HG03342 (cell line): ENCODE data around the gene SACS.
A peak's percentile ranks its signal among the peaks of the same experiment; 100 is the strongest.

Experiments used
- ATAC-seq: cut with Tn5 transposase; IDR thresholded peaks from one replicate; pipeline ENCODE4 v1.9.1; 2021; ENCODE audit warnings: mild to moderate bottlenecking, moderate library complexity; ENCODE audit not compliant: unreplicated experiment

Gene SACS

DNA sequence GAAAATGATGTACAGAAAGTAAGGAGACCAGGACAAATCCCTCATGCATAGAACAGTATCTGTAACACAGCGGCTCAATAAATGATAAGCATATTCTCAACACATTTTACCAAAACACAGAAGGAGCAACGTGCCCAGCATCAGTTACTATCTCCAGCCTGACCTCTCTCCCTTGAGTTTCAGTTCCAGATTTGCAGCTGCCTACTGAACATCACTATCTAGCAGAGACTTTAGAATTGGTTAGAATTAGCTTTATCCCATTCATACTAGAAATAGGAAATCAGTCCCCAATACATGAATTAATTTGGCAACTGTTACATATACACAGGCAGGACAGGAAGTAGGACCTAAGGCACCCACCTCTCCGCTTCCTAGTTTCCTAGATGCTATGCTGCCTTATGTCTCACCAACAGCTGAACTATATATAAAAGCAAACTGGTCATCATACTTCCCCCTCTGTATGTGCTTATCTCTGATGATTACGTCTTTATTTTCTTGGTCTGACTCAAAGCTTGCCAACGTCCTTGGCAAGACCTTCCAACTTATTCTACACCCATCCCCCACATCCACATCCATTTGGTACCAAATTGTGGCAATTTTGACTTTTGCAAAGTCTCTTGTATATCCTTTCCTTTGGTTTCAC is 61.1 kb downstream of the SACS start:
- ATAC-seq: no peak

DNA sequence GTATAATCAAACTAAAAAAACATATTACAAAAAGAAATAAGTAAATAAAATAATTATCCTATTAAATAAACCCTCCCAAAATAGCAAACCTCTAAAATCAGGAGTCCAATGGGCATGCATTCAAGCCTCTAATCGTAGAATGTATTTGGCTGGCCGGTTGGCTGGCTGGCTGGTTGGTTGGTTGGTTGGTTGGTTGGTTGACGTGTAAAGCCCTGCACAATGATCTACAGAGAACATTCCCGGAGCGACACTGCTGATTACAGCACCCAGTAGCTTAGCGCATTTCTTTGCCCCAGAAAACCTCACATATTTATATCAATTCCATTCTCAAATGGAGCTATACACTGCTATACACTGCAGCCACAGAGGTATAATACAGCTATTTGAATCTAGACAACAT is 65.6 kb downstream of the SACS start:
- no peak for ATAC-seq

DNA sequence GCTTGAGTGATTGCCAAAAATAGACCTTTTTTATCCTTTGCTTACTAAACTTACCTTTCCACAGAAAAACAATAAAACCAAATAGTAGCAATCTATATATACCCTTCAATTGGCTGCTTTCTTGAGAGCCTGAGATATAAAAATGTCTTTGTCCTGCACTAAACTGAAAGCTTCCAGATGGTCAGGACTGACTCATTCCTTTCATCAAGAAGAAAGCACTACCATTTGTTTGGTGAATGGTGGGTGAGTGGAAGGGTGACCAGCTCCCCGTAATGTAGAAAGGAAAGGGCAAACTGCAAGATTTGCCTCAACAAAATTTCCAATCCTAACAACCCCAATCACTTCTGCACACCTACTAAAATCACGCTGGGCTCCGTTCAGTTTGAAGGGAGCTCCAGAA is 67.8 kb downstream of the SACS start:
- ATAC-seq: no peak

DNA sequence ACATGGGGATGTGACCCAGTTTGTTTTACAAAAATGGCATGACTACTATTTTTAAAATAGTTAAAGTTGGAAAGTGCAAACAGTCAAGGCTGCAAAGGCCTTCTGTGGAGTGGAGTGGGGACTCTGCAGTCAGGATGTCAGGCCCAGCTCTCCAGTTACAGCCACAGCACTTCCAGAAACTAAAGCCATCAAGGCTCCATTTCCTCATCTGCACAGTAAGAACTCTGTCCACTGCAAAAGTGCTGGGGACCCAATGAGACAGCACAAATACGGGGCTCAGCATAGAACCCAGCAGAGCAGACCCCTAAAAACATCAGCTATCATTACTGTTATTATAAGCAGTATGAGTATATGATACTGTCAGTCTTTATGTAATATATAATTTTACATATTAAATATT is 73.6 kb downstream of the SACS start:
- ATAC-seq: no peak

DNA sequence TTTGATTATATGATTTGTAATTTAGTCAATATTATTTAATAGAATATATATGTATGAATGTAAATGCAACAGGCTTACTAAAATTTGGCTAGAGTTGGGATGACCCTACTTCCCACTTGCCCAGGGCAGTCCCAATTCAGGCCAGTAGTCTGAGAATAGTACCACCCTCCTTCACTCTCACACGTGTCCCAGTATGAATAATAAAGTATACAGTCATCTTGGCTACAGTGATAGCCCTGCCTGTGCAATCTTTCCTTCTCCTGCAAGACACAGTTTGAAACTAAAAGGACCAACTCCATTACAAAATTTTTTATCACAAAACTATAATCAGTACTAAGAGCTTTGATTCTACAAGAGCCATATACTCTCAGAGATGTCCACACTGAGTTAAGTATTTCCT is 76.2 kb downstream of the SACS start:
- ATAC-seq: no peak

DNA sequence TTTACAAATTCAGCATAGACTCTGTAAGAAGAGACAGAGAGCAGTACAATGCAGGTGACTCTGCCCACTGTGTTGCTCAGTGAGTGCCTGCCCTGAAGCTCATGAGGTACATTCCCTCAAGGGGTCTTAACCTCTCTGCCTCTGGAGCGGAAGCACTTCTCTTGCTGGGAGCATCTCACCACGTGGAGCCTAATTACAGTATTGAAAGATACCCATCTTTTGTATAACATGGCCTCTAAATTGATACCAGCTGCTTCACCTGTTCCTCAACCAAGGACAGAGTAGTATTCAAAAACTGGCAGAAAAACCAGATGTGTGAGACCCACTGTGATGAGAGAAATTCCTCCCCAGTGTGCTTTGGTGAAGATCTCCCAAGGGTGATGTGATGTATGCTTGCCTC is 77.1 kb downstream of the SACS start:
- no peak for ATAC-seq

DNA sequence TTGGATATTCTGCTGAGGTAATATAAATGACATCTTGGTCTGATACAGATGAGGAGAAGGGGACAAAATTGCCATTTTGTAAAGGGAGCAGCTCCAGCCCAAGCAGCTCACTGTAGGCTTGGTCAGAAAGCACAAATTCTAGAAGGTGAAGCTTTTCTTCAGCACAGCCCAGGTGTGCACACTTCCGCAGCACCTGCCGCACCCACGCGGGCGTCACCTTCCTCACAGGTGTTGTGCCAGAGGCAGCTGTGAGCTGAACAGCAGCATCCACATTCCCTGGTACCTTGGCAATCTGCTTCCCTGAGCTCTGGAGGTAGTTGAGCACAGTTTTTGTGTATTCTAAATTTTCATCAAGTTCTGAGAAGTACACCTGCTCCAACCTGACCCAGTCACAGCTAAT is 79.0 kb downstream of the SACS start:
- no peak for ATAC-seq

DNA sequence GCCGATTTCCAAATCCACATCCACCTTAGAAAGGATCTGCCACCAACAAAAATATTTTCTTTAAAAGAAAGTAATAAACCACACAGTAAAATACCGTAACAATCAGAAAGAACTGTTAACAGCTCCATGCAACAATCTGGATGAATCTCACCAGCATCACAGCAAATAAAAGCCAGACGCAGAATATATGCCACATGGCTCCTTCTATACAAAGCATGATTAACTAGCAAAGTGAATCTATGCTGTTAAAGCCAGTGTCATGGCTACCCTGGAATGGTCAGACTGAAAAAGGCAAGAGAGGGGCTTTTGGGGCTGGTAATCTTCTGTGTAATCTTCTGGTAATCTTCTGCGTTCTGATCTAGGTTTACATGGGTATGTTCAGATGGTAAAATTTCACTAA is 81.3 kb downstream of the SACS start:
- no peak for ATAC-seq

DNA sequence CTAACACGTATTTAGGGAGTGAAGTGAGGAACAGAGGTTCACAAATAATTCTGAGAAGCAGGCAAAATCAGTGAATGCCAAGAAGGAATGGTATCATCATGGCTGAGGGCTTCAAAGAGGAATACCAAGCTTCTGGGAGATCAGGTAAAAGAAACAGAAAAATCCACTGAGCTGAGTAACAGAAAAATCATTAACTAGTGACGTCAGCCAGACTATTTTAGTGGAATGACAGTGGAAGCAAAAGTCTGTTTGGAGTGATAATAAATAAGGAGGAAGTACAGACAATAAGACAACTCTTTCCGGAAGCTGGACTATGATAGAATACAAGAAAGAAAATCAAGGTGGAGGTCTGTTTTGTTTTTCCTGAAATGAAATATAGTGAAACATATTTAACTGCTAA is 83.5 kb downstream of the SACS start:
- ATAC-seq: no peak

DNA sequence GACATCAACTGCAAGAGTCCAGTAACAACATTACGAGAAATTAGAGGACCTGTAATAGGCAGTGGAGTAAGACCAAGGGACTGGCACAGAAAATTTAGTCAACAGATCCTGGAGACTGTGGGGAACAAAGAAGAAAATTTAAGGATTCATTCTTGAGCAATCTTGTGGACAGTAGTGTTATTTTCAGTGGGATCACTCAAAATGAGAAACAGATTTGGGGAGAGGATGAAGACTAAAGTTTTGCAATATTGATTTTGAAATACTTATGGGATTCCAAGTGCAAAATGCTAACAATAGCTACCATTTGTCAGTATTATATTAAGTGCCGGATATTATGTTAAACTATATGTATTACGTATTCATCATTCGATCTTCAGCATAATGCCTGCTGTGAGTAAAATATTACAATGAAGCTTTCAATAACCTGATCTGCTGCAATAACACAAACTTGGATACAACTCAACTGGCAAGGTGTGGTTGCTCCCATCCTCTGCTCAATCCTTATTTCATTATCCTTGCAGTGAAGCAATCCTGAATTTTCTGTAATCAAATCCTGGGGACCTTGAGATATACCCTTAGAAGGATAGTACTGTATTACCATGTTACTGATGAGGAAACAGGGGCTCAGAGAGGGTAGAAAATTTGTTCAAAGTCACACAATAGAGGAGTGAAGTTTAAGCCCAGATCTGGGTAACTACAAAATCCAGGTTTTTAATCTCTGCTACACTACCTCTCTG is 84.2 kb downstream of the SACS start:
- ATAC-seq: no peak

DNA sequence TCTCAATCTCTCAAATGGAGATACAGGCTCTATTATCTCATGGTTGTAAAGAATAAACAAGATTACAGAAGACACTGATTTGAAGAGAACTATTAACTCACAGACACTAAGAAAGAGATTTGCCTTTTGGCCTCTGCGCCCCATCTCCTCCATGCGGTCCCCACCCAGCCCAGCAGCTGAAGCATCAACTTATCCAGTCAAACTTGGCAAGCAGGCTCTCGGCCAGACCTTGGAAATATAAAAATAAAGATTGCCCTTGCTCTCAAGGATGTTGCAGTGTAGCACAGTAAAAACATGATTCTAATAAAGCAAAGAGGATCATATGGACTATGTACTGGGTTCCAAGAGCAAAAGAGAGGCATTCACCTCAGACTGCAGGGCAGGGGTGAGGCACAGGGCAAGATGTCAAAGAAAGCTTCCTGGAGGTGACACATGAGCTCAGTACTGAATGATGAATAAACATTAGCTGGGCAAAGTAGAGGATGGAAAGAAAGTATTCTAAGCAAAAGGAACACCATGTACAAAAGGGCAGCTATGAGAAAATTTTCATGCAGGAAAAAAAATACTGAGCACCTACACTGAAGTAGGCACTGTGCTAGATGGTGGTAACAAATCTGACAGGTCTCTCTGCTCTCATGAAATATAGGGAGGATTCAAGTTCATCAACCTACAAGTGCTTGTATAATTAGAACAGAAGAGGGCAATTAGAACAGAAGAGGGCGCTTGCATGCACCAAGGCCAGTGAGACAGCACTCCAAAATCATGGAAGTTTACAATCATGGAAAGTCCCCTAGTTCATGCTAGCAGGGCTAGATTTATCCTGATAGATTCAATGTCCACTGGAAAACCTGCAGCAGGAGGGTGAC is 85.0 kb downstream of the SACS start:
- no peak for ATAC-seq

DNA sequence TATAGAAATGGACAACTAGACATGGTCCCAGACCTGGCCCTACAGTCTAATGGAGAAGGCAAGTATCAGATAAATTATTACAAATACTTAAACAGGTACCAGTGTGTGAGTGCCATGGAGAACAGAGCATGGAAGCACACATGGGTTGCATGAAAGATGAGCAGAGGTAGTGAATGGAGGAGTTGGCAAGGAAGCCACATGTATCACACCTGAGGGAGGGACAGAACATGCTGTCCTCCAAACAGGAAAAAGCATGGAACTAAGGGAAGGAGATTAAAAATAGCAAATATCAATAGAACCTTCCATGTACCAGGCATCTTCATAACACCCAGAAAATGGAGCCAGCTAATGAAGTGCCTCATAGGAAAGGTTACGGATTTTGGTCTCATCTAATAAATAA is 85.9 kb downstream of the SACS start:
- ATAC-seq: no peak

DNA sequence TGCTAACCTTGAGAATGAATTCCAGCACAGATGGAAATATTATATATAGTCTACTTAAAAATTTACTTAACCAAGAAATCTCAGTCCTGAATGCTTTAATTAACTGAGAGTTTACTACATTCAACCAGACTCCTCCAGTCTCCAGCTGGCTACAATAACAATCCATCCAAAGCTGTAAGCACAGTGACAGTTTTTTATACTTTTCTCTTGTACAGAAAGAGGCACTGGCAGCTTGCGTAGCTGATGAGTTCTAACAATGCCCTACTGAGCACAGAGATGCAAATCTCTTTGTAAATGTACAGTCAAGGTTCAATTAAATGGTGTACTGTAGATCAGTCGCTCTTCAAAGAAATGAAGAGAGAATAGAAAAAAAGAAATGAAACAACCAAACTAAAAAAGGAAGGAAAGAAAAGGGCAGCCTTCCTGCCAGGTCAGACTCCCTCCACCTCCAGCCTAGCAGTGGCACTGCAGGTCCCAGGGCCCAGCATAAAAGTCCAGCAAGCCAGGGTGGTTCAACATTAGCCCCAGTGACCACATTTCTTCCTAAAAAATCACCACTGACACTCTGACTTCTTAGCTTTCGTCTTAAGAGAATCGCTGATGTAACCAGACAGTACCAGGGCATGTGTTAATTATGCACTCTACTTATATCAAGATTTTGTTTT is 88.4 kb downstream of the SACS start:
- no peak for ATAC-seq

DNA sequence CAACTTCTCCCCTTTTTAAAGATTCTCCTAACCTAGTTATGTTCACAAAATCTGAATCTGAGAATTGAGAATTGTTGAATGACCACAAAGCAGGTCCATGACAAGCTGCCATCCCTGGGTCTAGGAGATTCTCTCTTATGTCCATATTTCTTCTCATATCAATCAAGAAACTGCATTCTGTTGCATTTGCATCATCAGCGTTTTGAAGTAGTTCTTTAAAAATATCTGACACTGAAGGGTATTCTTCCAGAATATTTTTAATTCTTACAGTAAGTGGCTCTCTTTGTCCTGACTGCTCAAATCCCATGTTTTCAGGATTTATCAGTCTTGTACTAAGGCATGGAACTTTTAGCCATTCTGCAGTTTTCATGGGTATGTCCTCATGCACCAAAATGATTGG is 94.3 kb downstream of the SACS start:
- ATAC-seq: no peak

DNA sequence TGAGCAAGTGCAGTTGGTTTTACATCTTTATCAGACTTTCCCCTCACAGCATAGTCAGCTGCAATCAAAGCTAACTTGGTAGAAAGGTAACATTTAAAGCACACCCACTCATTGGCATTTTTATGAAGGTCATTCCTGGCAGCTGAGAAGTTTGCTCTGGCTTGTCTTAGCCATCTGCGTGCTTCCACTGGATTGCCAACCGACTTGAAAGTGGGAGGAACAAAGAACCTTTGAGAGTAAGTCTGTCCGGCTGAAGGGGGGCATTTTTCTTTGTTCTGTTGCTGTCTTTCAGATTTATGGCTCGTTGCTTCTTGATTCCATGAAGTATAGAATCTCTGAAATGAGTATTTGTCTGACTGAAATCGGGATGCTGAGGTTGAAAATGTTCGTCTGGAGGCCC is 103.1 kb downstream of the SACS start:
- no peak for ATAC-seq

DNA sequence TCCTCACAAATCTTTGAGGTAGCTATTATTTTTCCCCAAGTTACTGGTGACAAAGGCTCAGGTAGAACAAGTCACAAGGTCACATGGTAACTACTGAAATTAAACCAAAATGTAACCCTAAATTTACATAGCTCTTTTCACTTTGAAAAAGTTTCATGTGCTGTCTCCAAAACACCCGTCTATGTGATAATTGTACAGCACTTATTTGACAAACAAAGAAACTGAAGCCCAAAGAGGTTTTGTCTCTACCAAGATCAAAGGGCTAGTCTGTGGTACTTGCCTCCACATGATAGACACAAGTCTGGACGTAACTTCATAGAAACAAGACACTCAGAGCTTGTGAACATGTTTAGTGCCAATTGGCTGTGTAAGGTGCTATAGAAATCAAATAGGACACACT is 108.3 kb downstream of the SACS start:
- ATAC-seq: no peak

DNA sequence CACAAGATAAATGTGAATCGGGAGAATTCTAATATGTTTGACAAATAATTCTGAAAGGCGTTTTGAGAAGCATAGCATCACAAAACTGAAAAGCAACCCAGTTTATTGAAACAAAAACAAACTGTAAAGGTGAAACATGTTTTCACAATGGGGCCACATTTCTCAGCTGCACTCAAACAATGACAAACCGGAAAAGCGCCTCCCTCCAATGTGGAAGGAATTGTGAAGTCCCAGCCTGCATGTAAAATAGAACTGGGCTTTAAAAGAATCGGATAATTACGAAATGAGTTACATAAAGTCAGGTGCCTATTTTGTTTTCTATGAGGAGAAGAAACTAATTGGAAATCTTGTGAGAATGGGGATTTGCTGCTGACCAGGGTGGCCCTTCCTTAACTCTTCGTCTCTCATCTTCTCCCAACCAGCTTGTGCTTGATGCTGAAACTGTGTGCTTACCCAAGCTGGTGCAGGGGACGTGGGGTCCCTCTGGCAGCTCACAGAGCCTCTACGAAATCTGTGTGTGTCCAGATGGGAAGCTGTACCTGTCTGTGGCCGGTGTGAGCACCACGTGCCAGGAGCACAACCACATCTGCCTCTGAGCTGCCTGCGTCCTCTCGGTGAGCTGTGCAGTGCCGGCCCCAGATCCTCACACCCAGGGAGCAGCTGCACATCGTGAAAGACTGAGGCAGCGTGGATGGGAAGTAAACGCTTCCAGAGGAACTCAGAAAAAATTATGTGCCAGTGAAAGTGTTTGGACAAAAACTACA is 109.4 kb downstream of the SACS start:
- no peak for ATAC-seq

DNA sequence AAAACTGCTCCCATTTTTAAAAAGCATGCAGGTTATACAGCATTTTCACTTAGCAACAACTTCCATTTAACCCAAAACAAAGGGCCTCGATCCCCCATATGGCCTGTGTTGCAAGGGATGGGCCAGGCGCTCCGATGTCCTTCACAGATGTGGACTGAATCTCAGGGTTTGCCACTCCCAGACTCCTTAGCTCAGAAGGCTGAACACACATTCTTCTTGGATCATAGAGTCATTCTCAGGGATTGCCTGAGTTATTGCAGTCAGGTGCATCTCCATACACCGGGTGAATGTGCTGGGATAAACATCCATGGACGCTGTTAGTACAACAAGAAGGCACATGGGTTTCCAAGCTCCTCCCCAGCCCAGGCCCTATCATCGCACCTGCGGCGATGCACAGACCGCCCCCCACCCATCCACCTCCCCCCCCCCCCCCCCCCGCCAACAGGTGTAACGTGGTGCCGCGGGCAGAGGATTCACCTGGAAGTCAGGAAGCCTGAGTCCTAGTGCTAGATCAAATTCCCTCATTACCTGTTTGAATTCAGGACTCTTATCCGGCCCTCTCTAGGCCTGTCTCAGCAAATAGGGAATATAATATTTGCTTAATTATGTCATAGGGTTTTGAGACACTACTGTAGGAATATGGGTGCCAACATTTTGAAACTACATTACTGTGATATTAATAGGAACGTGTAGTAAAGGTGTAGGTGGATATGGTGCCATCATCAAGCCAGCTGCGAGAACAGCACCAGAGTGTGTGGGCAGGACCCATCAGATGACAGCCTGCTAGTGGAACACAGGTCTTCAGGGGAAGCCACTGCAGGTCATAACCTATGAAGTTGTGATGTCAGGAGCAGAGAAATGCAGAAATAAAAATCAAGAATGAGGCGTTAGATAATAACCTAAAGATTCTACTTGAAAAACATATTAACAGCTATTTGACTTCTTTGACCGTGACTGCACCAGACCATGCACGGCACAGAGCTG is 110.9 kb downstream of the SACS start:
- ATAC-seq: no peak

DNA sequence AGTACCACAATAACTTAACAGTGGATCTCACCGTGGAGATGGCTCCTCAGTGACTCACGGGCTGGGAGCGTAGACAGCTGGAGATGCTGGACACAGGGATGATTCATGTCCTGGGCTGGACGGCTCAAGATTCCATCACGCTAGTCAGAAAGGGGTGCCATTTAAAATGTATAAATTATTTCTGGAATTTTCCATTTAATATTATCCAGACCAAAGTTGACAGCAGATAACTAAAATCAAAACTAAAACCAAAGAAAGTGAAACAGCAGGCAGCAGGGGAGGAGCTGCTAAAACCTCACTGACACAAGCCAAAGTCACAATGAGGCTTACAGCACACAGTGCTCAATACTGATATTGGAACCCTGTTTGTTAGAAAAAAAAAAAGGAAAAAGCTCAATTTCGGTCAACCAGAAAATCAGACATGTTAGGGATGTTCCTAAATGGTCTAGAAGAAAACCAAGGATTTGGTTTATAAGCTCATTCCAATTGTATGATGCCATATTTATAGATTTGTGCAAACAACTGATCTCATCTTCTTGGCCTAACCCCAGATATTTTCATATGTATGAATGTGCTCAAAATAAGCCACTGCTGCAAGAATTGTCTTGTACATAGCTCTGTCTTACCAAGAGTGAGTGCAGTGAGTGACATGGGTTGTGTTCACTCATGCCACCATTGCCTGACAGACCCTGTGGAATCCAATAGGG is 111.8 kb downstream of the SACS start:
- peak; percentile 92 for ATAC-seq
